ENCODE data around the gene ARIH2. TPM values are rescaled to one million over a fixed set of nuclear protein-coding genes. Genes with fewer than 3 reads are reported as not detected.

ARIH2 gene
- polyA plus RNA-seq, 4 donors, result 57.0 to 99.7 (median 78.8) TPM

- no peak for DNase-seq (ENCODE audit: low read depth in 4 of 4, low spot score in 2 of 4)
Observed at GRCh38 chr3:49016414-49017228, 98.0 kb downstream of the ARIH2 start.

- no peak for DNase-seq (ENCODE audit: low read depth in 4 of 4, low spot score in 2 of 4)
Observed at GRCh38 chr3:49017229-49017970, 98.8 kb downstream of the ARIH2 start.

- peak in 1 of 4 donors; percentile 71 for DNase-seq (ENCODE audit: low read depth in 4 of 4, low spot score in 2 of 4)
Observed at GRCh38 chr3:49017971-49018706, 99.5 kb downstream of the ARIH2 start, which contains the start of gene DALRD3. DALRD3 (minus strand) TSS chr3:49018580; CDS start chr3:49018564, 16 bp downstream.

DNA sequence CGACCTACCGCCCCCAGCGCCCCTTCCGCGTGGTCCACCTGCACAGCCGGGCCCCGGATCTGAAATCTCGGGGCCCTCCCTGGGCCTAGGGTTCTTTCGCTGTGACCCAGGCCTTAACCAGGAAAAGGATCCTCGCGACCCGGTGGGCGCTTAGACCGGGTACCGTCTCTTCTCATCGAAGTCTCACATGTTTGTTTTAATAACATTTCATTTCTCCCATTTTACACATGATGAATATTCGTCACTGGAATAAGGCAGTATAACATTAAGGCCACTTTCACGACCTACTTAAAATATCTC, 100.0 kb downstream of the ARIH2 start:
- no peak for DNase-seq (ENCODE audit: low read depth in 4 of 4, low spot score in 2 of 4)

DNA sequence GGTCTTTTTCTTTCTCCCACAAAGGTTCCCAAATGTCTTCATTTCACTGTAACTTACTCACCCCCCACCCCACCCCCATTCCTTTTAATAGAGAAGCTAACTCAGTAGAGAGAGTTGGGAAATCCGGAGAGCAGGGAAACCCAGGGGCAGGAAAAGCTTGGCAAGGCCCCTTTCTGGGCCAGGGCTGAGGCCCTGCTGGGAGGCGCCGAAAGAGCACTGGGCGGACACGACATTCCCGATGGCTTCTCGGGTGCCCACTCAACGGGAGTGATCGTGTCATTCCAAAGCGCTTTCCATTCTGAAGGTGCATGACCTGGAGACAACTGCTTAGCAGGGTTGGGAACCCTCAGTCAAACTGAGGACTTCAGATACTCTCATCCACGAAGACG, 101.3 kb downstream of the ARIH2 start:
- DNase-seq (ENCODE audit: low read depth in 4 of 4, low spot score in 2 of 4), result no peak

DNA sequence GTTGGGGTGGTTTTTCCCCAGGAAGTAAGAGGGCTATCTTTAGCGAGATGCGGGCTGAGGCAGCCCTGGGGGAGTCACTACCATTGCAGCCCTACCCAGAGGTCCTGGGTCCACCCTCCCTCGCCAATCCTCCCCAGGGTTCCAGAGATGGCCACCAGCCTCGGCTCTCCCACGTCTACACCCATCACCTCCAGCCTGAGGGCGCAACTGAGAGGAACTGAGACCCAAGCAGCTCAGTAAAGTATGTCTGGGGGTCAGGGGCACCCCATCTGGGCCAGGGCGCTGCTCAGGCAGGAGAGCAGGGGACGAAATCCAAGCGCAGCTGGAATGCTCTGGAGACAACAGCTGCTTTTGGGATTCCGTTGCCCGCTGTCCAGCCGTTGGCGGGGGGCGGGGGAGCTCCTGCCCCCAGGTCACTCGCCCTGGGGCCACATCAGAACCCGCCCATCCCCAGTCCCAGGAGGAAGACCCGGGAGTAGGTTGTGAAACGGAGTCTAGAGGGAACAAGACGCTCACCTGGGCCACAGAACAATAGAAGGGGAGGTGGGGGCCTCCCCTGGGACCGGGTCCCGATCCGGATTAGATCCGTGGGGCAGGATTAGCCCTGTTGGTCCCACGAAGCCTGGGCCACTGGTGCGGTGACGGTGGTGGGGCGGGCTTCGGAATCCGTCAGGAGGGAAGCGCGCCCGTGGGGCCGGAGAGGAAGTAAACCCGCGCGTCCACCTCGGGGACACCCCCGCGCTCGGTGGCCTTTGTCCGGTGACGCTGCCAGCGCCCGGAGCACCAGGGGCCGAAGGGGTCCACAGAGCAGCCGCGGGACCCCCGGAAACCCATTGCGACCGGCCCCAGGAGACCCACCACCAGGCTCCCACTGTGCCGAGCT, 101.9 kb downstream of the ARIH2 start:
- DNase-seq (ENCODE audit: low read depth in 4 of 4, low spot score in 2 of 4), result no peak

DNA sequence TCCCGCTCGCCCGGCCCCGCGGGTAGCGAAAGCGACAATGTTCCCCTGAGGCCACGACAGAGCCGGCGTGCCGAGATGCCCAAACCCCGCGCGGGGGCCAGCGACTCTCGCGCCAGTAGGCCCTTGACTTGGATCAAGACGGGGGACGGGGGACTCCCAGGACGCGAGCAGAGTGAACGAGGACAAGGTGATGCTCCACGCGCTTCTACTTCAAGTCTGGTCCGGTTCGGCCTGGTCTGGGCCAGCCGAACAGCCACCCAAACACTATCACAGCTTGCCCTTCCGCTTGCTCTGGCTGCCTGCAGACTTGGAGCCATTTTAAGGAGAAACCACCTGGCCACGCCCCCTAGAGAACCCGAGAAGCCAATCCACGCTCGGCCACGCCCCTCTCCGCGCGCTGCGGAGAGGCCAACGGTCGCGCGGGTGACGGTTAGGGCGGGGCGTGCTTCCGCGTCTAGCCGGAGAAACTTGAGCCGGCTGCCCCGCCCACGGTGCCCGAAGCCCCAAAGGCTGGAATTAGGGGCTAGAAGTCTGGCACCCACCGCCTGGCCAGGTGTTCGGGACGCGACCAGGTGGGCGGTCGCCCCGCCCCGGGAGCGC, 102.7 kb downstream of the ARIH2 start:
- peak; percentile 91 to 97 (median 96) for DNase-seq (ENCODE audit: low read depth in 4 of 4, low spot score in 2 of 4)

- DNase-seq (ENCODE audit: low read depth in 4 of 4, low spot score in 2 of 4), result peak; percentile 81 to 86 (median 85)
Observed at GRCh38 chr3:49021813-49022687, 103.4 kb downstream of the ARIH2 start, which contains the start of gene NDUFAF3. NDUFAF3 (plus strand) TSS chr3:49022121; CDS start chr3:49022145, 24 bp downstream.

DNA sequence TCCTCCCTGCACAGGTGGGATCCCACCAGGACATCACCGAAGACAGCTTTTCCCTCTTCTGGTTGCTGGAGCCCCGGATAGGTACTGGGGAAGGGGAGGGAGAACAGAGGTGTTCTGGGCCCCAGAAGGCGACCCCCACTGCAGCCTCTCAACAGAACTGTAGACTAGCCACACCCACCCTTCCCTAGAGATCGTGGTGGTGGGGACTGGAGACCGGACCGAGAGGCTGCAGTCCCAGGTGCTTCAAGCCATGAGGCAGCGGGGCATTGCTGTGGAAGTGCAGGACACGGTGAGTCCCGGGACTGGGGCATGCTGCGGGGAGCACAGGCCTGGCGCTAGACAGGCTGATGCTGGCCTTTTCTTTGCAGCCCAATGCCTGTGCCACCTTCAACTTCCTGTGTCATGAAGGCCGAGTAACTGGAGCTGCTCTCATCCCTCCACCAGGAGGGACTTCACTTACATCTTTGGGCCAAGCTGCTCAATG, 104.1 kb downstream of the ARIH2 start:
- DNase-seq (ENCODE audit: low read depth in 4 of 4, low spot score in 2 of 4), result no peak

- DNase-seq (ENCODE audit: low read depth in 4 of 4, low spot score in 2 of 4), result no peak
Observed at GRCh38 chr3:49023775-49024174, 105.1 kb downstream of the ARIH2 start.

DNA sequence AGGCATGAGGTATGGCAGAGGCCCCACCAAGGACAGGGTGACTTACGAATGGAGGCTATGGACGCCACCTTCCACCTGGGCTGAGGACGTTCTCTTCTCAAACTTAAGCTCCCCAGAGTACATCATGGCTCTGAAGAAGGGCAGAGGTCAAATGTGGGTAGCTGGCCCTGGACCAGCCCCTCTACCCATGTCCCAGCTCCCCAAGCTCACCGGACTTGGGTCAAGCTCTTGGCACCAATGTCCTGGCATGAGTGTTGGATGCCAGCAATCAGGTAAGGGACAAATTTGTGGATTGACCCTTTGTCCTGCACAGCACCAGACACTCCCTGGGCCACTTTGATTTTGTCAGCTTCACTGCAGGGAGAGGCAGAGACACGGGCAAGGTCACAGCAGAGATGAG, 105.8 kb downstream of the ARIH2 start:
- no peak for DNase-seq (ENCODE audit: low read depth in 4 of 4, low spot score in 2 of 4)

DNA sequence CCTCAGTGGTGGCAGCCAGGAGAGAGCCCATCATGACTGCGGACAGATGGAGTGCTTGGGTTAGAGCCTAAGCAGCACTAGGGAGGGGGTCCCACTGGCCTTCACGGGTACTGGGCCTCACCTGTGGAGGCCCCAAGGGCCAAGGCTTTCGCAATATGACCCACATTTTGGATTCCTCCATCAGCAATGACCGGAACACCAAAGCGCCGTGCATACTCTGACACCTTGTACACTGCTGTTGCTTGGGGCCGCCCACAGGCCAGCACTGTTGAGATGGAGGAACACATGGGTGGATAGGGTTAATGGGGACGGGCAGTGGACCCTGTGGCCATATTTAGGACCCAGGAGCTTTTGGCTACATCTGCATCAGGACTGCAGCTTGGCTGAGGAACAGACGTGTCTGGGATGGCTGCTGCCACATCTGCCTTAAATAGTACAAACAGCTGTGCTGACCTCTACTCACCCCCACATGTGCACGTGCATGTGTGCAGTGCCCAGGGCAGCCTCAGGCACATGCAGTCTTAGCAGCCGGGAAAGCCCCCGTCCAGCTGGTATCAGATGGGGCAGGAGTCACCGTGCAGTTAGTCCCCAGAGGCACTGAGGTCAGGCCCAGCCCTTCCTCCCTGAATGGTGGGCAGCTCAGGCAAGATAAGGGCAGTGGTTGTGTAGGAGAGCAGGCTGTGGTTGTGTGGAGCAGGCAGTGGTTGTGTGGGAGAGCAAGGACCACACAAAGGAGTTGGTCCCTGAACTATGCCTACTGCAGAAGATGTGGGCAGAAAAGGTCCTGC, 106.6 kb downstream of the ARIH2 start:
- no peak for DNase-seq (ENCODE audit: low read depth in 4 of 4, low spot score in 2 of 4)

DNA sequence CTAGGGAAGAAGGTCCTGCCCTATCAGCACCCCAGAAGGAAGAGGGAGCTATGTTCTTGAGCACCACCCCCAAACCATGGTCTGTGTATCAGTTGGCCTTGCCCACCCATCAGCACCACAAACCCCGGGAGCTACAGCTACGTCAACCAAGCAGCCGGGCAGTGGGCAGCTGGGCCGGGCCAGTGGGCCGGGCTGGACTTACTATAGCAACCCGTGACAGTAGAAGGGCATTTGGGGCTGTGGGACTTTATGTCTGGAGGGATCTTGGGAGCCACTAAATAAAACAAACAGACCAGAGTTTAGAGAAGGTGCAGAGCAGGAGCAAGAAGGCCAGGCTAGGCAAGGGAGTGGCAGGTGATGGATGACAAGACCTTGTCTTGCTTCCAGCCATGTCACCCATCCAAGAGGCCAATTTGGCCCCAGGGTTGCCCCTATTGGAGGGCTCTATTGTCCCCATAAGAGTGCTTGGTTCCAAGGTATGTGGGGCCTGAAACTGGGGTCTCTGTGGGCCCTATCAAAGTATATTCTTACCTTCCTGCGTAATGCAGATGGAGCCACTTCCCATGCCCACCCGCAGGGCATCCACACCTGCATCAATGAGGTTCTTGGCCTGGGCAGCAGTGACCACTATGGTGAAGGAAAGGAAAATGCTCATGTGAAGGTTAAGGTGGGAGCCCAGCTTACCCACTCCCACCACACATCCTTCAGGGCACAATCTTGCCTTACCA, 107.3 kb downstream of the ARIH2 start:
- DNase-seq (ENCODE audit: low read depth in 4 of 4, low spot score in 2 of 4), result no peak

- no peak for DNase-seq (ENCODE audit: low read depth in 4 of 4, low spot score in 2 of 4)
Observed at GRCh38 chr3:49026536-49026935, 107.9 kb downstream of the ARIH2 start.

DNA sequence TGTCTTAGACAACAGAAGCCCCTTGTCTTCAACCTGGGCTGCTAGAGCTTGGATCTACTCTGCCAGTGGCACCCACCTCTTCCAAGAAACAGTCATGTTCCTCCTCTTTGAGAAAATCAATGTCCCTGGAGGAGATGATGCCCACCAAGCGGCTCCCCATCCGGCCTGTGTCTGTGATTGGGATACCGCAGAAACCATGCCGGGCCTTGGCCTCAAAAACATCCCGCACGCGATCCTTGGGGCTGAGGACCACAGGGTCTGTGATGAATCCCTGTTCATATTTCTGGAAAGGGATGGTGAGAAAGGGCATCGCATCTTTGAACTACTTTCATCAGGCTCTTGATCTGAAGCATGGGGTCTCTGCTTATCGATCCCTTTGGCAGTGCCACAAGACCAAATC, 109.0 kb downstream of the ARIH2 start:
- DNase-seq (ENCODE audit: low read depth in 4 of 4, low spot score in 2 of 4), result no peak

DNA sequence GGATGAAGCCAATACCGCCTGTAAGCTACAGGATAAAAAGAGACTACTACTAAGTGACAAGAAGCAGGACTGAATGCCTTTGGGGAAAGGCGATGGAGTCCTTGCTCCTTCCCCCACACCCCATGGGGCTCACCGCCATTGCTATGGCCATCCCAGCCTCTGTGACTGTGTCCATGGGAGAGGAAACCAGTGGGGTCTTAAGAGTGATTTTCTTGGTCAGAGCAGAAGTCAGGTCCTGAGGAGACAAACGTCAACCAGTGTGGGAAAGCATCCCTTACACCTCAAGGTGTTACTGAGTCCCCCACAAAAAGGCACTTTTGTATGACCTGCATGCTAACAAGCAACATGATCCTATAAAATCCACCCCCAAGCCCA, 109.6 kb downstream of the ARIH2 start:
- DNase-seq (ENCODE audit: low read depth in 4 of 4, low spot score in 2 of 4), result no peak

All from left renal cortex interstitium (tissue), 4 donors.